Kidney (tissue), 14 donors: Measurements from ENCODE around the gene PP2D1. TPM values are rescaled to one million over a fixed set of nuclear protein-coding genes. Genes with fewer than 3 reads are reported as not detected.

Source experiments
- DNase-seq, 5 donors: peaks; one replicate each; pipeline ENCODE4 v3.0.0-alpha.2; 2013 to 2020
- FAIRE-seq: peaks from 2 replicates; lab custom pipeline; 2012; peaks lifted over from hg19 to GRCh38; lab: Jason Lieb, UNC
- H3K27ac ChIP-seq, 2 donors: one replicate each; pipeline ENCODE4 v1.7.0; 2013; ENCODE audit warnings: low read depth in 2 of 2, low read length in 2 of 2, inconsistent platforms in 1 of 2
- H3K27me3 ChIP-seq: one replicate; pipeline ENCODE4 v1.7.1; 2013; ENCODE audit warnings: low read length, inconsistent platforms; ENCODE audit not compliant: control insufficient read depth, insufficient read depth
- H3K36me3 ChIP-seq, 3 donors: one replicate each; pipeline versions ENCODE4 v1.7.0 to v1.7.1; 2013; ENCODE audit warnings: low read length in 3 of 3, control low read depth in 1 of 3, inconsistent platforms in 1 of 3; ENCODE audit not compliant: insufficient read depth in 3 of 3, control insufficient read depth in 2 of 3
- H3K4me1 ChIP-seq, 3 donors: one replicate each; pipeline versions ENCODE4 v1.7.0 to v1.7.1; 2013; ENCODE audit warnings: low read length in 3 of 3, inconsistent platforms in 1 of 3, low read depth in 1 of 3; ENCODE audit not compliant: control insufficient read depth in 2 of 3, insufficient read depth in 2 of 3
- H3K4me3 ChIP-seq, 3 donors: one replicate each; pipeline versions ENCODE4 v1.7.0 to v1.8.1; 2013; ENCODE audit warnings: low read length in 3 of 3, control low read depth in 1 of 3, inconsistent platforms in 1 of 3
- H3K9ac ChIP-seq, 3 donors: one replicate each; pipeline versions ENCODE4 v1.7.0 to v1.7.1; 2013; ENCODE audit warnings: low read length in 3 of 3, control low read depth in 1 of 3, inconsistent platforms in 1 of 3
- H3K9me3 ChIP-seq, 3 donors: one replicate each; pipeline versions ENCODE4 v1.7.0 to v1.7.1; 2013; ENCODE audit warnings: low read length in 3 of 3, control low read depth in 1 of 3, inconsistent platforms in 1 of 3; ENCODE audit not compliant: control insufficient read depth in 2 of 3, insufficient read depth in 1 of 3
- CTCF ChIP-seq: IDR thresholded peaks from 3 replicates; pipeline ENCODE4 v1.5.1; 2012; ENCODE audit warnings: mild to moderate bottlenecking, moderate library complexity, borderline replicate concordance; ENCODE audit not compliant: insufficient read depth; ENCODE audit errors: extremely low read depth
- intact Hi-C: fragments of 100-400 bp; cut with DNase I; formaldehyde crosslinking; loops from one replicate; pipeline ENCODE4 v1.11.1; 2022
- polyA plus RNA-seq: library from polyadenylated mRNA; stranded (reverse); fragments of 350-450 nt; fragmentation: Illumina TruSeq; extraction: RNeasy Lipid Tissue Mini Kit (QIAGEN cat#74804); gene quantifications from one replicate; pipeline ENCODE4 v1.2.3, GENCODE V29; 2014; ENCODE audit warnings: low read depth, low replicate concordance; ENCODE audit not compliant: insufficient read depth
- total RNA-seq: library from RNA; stranded (reverse); fragmentation: NEBNext Ultra II Directional; extraction: Animal tissue kit (Norgen Biotek cat#: 25700); gene quantifications from one replicate; pipeline ENCODE4 v1.2.1, GENCODE V29; 2021
- donor health status: control.
- donor health status: control.
- donor health status: control.
- donor health status: control.
- donor health status: control.
- donor health status: DM: yes; HTN: yes; CAD: no.
- donor health status: Normal renal cell carcinoma (clear cell type).

The PP2D1 gene
- total and polyA plus RNA-seq, 2 donors from 2014 or later: not detected

- intact Hi-C loops: no loop called here
- H3K27me3 ChIP-seq: no peaks in the 10 kb centered on the region
- no peak overlapping the region for H3K27ac ChIP-seq
- H3K9ac ChIP-seq: no peak overlapping the region
- H3K4me1 ChIP-seq: no peaks in the 10 kb centered on the region
- DNase-seq: no peak
- H3K36me3 ChIP-seq: no peaks in the 10 kb centered on the region
- no peak overlapping the region for H3K4me3 ChIP-seq
- no peaks in the 10 kb centered on the region for H3K9me3 ChIP-seq
- FAIRE-seq: no peak
- no peak for TF ChIP-seq CTCF
These were observed 74.4 kb downstream of the PP2D1 start for GRCh38 chr3:19937459-19938294.

Other genes with a start within 250 kb of the PP2D1 start
- 2.1 TPM for gene EFHB, start 78.0 kb downstream of the PP2D1 start, total RNA-seq
- gene EFHB, start 78.0 kb downstream of the PP2D1 start, polyA plus RNA-seq: 3.5 TPM
- gene RAB5A, start 65.2 kb downstream of the PP2D1 start, total RNA-seq: 76.9 TPM
- gene RAB5A, start 65.2 kb downstream of the PP2D1 start, polyA plus RNA-seq: 27.6 TPM
- 30.1 TPM for gene KAT2B, start 28.2 kb upstream of the PP2D1 start, total RNA-seq
- 9.5 TPM for gene KAT2B, start 28.2 kb upstream of the PP2D1 start, polyA plus RNA-seq
- gene SGO1, start 173.9 kb upstream of the PP2D1 start, total RNA-seq: 0.72 TPM
- gene SGO1, start 173.9 kb upstream of the PP2D1 start, polyA plus RNA-seq: 0.37 TPM